ENCODE measurements around the gene DOCK11.

GRCh38 chrX:118507766-118508165, 12.2 kb downstream of the DOCK11 start:
- TF ChIP-seq, protein P1, sequence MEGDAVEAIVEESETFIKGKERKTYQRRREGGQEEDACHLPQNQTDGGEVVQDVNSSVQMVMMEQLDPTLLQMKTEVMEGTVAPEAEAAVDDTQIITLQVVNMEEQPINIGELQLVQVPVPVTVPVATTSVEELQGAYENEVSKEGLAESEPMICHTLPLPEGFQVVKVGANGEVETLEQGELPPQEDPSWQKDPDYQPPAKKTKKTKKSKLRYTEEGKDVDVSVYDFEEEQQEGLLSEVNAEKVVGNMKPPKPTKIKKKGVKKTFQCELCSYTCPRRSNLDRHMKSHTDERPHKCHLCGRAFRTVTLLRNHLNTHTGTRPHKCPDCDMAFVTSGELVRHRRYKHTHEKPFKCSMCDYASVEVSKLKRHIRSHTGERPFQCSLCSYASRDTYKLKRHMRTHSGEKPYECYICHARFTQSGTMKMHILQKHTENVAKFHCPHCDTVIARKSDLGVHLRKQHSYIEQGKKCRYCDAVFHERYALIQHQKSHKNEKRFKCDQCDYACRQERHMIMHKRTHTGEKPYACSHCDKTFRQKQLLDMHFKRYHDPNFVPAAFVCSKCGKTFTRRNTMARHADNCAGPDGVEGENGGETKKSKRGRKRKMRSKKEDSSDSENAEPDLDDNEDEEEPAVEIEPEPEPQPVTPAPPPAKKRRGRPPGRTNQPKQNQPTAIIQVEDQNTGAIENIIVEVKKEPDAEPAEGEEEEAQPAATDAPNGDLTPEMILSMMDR (IDR thresholded peaks at IDR 0.05), result no peak
- no peak for TF ChIP-seq POLR2A (IDR thresholded peaks at IDR 0.05)
